Measurements from ENCODE around the gene ABTB2.
A peak's percentile ranks its signal among the peaks of the same experiment; 100 is the strongest.
"Not testable (repeated sequence)": the region's sequence is repeated elsewhere in the genome, so short reads cannot be mapped to it uniquely, and the experiment has no call there.

The ABTB2 gene

DNA sequence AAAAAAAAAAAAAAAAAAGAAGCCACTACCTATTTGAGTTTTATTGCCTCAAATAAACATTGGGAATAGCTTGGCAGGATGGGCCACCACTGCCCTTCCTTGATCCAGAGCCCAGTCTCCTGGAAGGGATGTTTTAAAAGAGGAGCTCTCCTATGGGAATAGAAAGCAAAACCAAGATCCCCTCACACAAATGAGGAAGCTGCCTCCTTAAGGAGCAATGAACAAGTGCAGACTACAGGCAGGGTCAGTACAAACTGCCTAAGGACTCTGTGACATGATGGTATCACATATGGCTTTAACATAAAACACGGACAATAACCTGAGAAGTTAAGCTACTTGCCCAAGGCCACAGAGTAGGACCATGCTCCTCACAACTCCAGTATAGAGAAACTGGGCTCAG lies 131.6 kb downstream of the ABTB2 start:
- no peak for DNase-seq

GRCh38 chr11:34225091-34225490 lies 132.7 kb downstream of the ABTB2 start:
- DNase-seq = no peak

DNA sequence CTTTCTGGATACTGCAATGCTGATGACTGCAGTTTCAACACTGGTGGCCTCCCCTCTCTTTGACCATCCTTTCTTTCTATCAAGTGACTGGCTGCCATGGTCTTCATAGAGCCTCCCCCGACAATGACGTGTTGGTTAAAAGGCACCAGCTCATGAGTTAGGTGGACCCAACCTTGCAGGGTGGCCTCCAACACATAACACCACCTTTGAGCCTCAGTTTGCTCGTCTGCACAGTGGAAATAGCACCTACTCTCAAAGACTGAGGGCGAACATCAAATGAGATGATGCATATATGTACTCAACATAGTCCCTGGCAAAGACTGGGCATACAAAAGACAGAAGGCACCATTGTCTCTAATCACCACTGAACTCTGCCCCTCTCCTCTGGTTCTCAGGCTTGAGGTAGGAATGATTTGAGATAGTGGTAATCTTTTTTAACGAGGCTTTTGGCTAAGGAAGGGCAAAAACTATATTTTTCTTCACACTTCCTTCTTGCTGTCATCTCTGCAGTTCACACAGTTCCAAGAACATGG lies 133.3 kb downstream of the ABTB2 start:
- DNase-seq = no peak

DNA sequence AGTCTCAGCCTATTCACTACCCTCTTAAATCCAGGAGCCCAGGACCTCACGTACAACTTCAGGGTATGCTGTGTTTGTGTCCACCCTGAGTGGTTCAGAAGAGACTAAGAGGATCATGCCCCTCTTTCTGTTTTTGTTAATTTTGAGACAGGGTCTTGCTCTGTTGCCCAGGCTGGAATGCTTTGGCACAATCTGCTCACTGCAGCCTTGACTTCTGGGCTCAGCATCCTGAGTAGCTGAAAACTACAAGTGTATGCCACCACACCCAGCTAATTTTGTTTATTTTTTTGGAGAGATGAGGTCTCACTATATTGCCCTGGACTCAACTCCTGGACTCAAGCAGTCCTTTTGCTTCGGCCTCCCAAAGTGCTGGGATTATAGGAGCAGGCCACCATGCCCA lies 133.9 kb downstream of the ABTB2 start:
- DNase-seq = no peak

GRCh38 chr11:34223021-34223813 lies 134.6 kb downstream of the ABTB2 start:
- DNase-seq = no peak

DNA sequence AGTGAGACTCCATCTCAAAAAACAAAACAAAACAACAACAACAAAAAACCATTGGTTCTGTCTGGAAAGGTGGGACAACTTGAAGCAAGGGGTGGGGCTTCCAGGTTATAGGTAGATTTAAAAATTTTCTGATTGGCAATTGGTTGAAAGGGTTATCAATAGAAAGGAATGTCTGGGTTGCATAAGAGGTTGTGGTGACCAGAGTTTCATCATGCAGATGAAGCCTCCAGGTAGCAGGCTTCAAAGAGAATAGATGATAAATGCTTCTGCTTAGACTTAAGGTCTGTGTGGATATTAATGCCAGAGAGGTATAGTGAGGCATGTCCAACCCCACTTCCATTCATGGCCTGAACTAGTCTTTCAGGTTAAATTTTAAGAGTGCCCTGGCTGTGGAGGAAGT lies 135.8 kb downstream of the ABTB2 start:
- no peak for DNase-seq

DNA sequence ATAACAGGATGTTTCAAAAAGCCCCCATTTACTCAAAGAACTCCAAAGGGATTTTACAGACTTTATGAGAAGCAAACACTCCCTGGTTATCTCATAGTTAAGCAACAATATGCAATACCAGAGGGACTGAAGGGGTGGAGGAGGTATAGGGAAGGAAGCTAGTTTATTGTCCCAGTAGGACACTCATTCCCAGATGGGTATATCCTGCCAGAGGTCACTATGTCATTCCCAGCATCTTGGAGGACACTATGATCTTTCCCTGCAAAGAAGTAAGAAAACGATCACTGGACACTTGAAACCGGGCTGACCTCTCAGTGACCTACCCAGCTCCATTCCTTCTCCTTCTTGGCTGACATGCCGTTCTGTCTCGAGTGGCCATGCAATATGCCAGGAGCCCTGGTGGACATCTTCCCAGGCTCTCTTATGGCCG lies 137.9 kb downstream of the ABTB2 start:
- DNase-seq = no peak

GRCh38 chr11:34219279-34219678 lies 138.5 kb downstream of the ABTB2 start:
- DNase-seq = no peak

DNA sequence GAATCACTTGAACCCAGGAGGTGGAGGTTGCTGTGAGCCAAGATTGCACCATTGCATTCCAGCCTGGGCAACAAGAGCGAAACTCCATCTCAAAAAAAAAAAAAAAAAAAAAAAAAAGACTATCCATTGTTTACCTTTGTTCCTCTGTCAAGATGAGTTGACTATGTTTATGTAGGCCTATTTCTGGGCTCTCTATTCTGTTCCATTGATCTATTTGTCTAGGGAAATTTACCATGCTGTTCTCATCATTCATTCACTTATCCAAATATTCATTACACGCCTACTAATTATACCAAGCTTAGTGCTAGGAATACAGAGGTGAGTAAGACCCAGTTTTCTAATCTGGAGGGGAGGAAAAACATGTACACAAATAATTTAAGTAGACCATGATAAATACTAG lies 139.1 kb downstream of the ABTB2 start:
- not testable (repeated sequence) for DNase-seq

GRCh38 chr11:34218067-34218466 lies 139.7 kb downstream of the ABTB2 start:
- no peak for DNase-seq

DNA sequence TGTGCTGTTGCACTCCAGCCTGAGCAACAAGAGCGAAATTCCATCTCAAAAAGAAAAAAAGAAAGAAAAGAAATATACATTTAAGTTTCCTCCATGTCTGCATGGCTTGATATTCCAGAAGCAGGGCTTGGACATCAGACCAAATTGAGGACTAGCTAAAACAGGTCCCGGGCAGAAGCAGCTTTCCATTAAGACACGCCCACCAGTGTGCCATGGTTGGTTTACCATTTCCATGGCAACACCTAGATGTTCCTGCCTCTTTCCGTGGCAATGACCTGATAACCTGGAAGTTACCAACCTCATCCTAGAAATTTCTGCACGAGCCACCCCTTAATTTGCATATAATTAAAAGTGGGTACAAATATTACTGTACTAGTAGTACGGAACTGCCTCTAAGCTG lies 141.1 kb downstream of the ABTB2 start:
- no peak for DNase-seq

DNA sequence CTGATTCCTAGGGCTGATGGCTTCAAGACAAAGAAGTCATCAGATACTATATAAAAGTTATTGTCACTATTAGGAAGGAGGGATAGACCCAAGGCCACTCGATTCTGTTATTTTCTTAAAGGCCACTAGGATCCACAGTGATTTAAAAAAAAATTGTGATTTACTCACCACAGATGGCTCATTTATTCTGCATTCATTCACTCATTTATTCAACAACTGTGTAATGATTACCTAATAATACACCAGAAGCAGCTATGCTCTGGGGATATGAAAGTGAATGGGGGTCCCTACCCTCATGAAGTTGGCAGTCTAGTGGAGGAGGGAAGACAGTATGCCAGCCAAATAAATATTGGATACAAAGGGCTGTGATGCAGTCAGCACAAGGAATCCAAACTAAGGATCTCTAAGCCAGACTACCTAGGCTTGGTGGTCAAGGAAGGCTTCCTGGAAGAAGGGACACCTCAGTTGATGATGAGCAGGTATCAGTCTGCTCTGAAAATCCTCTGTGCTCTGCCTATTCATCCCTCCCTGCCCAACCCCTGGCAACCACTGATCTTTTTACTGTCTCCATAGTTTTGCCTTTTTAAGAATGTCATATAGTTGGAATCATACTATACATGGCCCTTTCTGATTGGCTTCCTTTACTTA lies 141.9 kb downstream of the ABTB2 start:
- no peak for DNase-seq

DNA sequence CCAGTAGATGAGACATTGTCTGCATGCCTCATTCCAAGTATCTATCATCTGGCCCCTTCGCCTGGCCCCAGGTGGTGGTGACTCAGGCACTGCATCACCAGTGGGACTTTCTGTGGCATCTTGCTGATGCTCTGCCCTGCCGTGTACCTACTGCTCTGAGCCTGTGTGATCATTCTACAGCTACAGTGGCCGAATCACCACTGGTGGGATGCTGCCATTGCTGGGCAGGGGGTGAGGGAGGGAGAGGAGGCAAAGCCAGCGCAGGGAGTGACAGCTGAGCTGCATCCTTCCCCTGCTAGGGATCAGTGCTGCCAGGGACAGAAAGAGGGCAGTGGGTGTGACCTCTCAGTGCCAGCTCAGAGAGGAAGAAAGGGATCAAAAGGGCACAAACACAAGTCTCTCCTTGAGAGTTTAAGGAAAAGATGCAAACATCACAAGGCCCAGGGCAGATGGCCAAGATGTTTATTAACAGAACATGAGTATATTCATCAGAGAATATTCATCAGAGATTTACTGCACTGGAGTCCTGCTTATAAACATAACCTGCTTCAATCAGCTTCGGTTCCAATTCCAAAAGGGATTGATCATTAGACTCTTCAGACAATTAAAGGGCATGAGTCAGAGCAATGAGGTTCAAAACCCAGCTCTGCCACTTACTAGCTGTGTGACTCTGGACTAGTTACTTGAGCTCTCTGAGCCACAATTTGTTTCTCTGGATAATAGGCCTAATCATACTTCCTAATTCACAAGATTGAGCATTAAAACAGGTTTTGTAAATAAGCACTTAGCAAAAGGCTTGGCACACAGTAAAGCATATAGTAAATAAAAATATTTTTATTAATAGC lies 142.6 kb downstream of the ABTB2 start:
- no peak for DNase-seq

DNA sequence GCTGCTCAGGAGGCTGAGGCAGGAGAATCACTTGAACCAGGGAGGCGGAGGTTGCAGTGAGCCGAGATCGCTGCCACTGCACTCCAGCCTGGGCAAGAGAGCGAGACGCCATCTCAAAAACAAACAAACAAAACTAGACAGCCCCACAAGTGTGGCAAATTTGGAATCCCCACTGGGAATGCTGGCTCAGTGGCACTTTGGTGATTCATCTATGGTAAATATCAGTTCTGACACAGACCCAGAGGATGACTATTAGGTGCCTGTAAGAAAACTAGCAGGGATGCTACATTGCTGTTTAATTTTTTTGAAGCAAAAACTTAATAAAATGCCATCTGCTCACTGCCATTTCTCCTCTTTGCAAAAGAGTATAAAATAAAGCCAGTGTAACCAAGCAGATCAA lies 144.4 kb downstream of the ABTB2 start:
- no peak for DNase-seq

DNA sequence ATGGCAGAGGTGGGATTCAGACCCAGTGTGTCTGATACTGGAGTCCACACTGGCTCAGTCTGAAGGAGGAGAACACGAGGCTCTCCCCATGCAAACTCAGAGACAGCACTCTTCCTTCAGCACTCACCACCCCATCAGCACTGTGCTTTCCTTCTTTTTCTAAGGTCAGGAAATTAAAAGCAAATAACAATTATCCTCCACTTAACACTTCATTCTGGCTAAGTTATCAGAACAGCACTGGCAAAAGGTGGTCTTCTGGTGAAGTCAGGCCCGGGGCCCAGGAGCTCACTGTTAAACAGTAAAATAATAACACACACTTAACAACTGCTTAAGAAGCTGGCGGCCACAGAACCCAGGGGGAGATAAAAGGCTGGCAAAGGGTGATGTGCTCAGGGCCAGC lies 145.2 kb downstream of the ABTB2 start:
- no peak for DNase-seq

DNA sequence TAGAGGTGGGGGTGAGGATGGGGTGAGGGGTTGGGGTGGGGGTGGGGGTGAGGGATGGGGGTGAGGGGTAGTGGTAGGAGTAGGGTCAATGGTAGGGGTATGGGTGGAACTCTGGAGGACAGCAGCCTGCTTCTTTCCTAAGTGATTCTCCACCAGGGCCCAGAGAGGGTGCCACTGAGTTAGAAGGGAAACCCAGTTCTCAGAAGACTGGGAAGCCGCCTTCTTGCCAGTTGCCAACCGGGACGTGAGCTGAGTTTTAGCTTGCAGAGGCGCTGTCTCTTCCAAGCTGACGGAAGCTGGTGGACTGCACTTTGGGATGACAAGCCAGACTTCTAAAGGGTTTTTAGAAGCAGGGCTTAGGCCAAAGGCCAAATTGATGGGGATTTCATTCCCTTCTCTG lies 148.0 kb downstream of the ABTB2 start:
- DNase-seq = no peak

- peak; percentile 59 for DNase-seq
Measured at GRCh38 chr11:34208266-34209135, 149.3 kb downstream of the ABTB2 start.

GRCh38 chr11:34207487-34208180 lies 150.2 kb downstream of the ABTB2 start:
- DNase-seq = no peak

GRCh38 chr11:34206407-34207300 lies 151.2 kb downstream of the ABTB2 start:
- no peak for DNase-seq

DNA sequence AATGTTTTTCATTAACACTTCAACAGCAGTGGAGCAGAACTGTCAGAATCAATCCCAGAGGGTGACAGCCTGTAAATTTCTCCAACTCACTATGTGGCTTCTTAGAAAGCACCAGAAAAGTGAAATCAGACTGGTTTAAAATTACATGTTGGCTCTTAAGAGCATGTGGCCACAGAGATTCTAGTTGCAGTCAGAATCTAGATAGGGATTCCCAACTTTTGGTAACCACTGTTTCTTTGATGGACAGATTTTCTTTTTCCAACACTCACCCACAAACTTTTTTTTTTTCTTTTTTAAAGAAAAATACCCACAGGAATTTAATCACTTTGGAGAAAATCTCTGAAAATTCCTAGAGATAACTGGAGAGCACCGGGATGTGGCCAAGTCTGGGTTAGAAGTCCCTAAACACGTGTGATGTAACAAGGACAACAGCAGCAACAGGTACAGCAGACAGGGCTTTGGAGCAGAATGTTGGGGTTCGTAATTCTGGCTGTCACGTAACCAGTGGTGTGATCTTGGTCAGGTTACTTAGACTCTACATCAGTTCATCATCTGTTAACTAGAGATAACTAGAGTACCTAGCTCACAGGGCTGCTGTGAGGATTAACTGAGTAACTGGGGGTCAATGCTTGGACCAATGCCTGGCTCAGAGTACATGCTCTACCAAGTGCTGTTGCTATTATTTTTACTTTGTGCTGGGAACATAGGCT lies 152.3 kb downstream of the ABTB2 start:
- DNase-seq = no peak
